B cell (primary cell): ENCODE measurements around the gene CHCHD6. TPM values are rescaled to one million over a fixed set of nuclear protein-coding genes. Genes with fewer than 3 reads are reported as not detected.

Experiments
- ATAC-seq: fragments of 200-7000 bp; cut with Tn5 transposase; one replicate; pipeline ENCODE4 v1.10.0; 2021; ENCODE audit warnings: low read depth, mild to moderate bottlenecking, moderate number of reproducible peaks, moderate library complexity
- CTCF ChIA-PET: fragments of 350-600 bp; sonication (Branson Sonifier 250); formaldehyde crosslinking; loops from one replicate; lab custom pipeline; 2021; ENCODE audit warnings: antibody characterized with exemption, inconsistent platforms; lab: Charles Lee
- POLR2A ChIA-PET: fragments of 350-600 bp; sonication (Branson Sonifier 250); formaldehyde crosslinking; loops from one replicate; lab custom pipeline; 2021; ENCODE audit warnings: antibody characterized with exemption; lab: Charles Lee
- DNase-seq: peaks from one replicate; pipeline ENCODE4 v3.0.0; 2013
- H2AFZ ChIP-seq: 2 replicates; pipeline ENCODE4 v1.6.1; 2012; ENCODE audit warnings: mild to moderate bottlenecking, low read depth, low read length; ENCODE audit not compliant: insufficient read depth, poor library complexity, severe bottlenecking
- H3K27ac ChIP-seq, 2 donors: 1 replicate in 1 of 2; 2 replicates in 1 of 2; pipeline ENCODE4 v1.5.1; 2012 to 2013; ENCODE audit warnings: low read length in 2 of 2, mild to moderate bottlenecking in 2 of 2, moderate library complexity in 1 of 2
- H3K27me3 ChIP-seq, 4 experiments: fragments of 200-600 bp in 1 of 4; sonication (generic) in 1 of 4; replicated peaks in 1 of 4; 1 replicate in 2 of 4; 2 replicates in 2 of 4; pipeline versions ENCODE4 v1.6.1 to v1.7.0; 2013 to 2016; ENCODE audit warnings: low read length in 3 of 4, mild to moderate bottlenecking in 2 of 4, mixed read lengths in 1 of 4, moderate library complexity in 1 of 4; ENCODE audit not compliant: insufficient read depth in 4 of 4, control insufficient read depth in 3 of 4; ENCODE audit errors: control extremely low read depth in 1 of 4
- H3K36me3 ChIP-seq, 2 experiments: replicated peaks in 1 of 2; 1 replicate in 1 of 2; 2 replicates in 1 of 2; pipeline versions ENCODE4 v1.6.1 to v1.7.1; 2013; ENCODE audit warnings: low read length in 1 of 2; ENCODE audit not compliant: insufficient read depth in 2 of 2, control insufficient read depth in 1 of 2; ENCODE audit errors: control extremely low read depth in 1 of 2, extremely low read depth in 1 of 2
- H3K4me1 ChIP-seq, 2 donors: fragments of 200-600 bp in 1 of 2; sonication (generic) in 1 of 2; 1 replicate in 1 of 2; 2 replicates in 1 of 2; pipeline versions ENCODE4 v1.5.1 to v1.6.1; 2013 to 2017; ENCODE audit warnings: low read length in 2 of 2; ENCODE audit not compliant: control insufficient read depth in 2 of 2, insufficient read depth in 2 of 2
- H3K4me2 ChIP-seq: replicated peaks from 2 replicates; pipeline ENCODE3; 2012; ENCODE audit warnings: mild to moderate bottlenecking, low read depth, low read length; ENCODE audit not compliant: poor library complexity, severe bottlenecking
- H3K4me3 ChIP-seq, 5 experiments: fragments of 200-600 bp in 1 of 5; sonication (generic) in 1 of 5; 1 replicate in 3 of 5; 2 replicates in 2 of 5; pipeline versions ENCODE4 v1.5.1 to v1.7.0; 2011 to 2016; ENCODE audit warnings: low read length in 4 of 5, mild to moderate bottlenecking in 4 of 5, low read depth in 2 of 5, control low read depth in 1 of 5, moderate library complexity in 1 of 5; ENCODE audit not compliant: insufficient read depth in 1 of 5; ENCODE audit errors: control extremely low read depth in 1 of 5, extremely low read depth in 1 of 5
- H3K79me2 ChIP-seq: fragments of 200-600 bp; sonication (generic); one replicate; pipeline ENCODE4 v1.6.0; 2016; ENCODE audit warnings: low read length; ENCODE audit not compliant: control insufficient read depth, insufficient read depth
- H3K9ac ChIP-seq: fragments of 200-600 bp; sonication (generic); 2 replicates; pipeline ENCODE4 v1.6.1; 2017; ENCODE audit warnings: mild to moderate bottlenecking, low read length, moderate library complexity
- H3K9me3 ChIP-seq, 3 donors: one replicate each; pipeline versions ENCODE4 v1.6.1 to v1.7.1; 2013; ENCODE audit warnings: low read length in 2 of 3; ENCODE audit not compliant: control insufficient read depth in 2 of 3, insufficient read depth in 1 of 3; ENCODE audit errors: control extremely low read depth in 1 of 3
- H4K20me1 ChIP-seq: 2 replicates; pipeline ENCODE4 v1.6.0; 2012; ENCODE audit warnings: mild to moderate bottlenecking, low read length; ENCODE audit not compliant: insufficient read depth, control insufficient read depth, poor library complexity, severe bottlenecking
- H3K27ac Mint-ChIP-seq: one replicate; pipeline ENCODE4 v1.8.0; 2021; ENCODE audit warnings: mixed read lengths
- H3K27me3 Mint-ChIP-seq: one replicate; pipeline ENCODE4 v1.8.0; 2021; ENCODE audit warnings: mixed read lengths
- H3K4me1 Mint-ChIP-seq: one replicate; pipeline ENCODE4 v1.8.0; 2021; ENCODE audit warnings: mixed read lengths
- H3K4me3 Mint-ChIP-seq: one replicate; pipeline ENCODE4 v1.8.0; 2021; ENCODE audit warnings: mixed read lengths
- H3K9me3 Mint-ChIP-seq: one replicate; pipeline ENCODE4 v1.8.0; 2022; ENCODE audit warnings: mixed read lengths; ENCODE audit not compliant: insufficient read depth
- CTCF ChIP-seq: fragments of 200-600 bp; IDR thresholded peaks from one replicate; pipeline ENCODE4 v1.8.0; 2022; ENCODE audit warnings: antibody characterized with exemption, mild to moderate bottlenecking
- EZH2 ChIP-seq: IDR thresholded peaks from 2 replicates; pipeline ENCODE4 v1.6.1; 2012; ENCODE audit warnings: borderline replicate concordance, low read depth, mild to moderate bottlenecking, moderate library complexity, low read length; ENCODE audit not compliant: insufficient read depth, poor library complexity, severe bottlenecking
- WGBS: methylation state at CpG from one replicate; pipeline ENCODE4 v1.1.5; 2013; ENCODE audit warnings: missing lambda C conversion rate; ENCODE audit not compliant: insufficient coverage; 5-methylcytosine and 5-hydroxymethylcytosine counted together
- intact Hi-C: fragments of 100-400 bp; cut with micrococcal nuclease; formaldehyde crosslinking; loops from one replicate; pipeline ENCODE4 v1.10.0; 2022
- polyA plus RNA-seq: library from polyadenylated mRNA; depleted of rRNA; stranded (reverse); fragments of >200 nt; gene quantifications from 2 replicates; pipeline ENCODE4 v1.2.3, GENCODE V29; 2012
- total RNA-seq, 2 donors: library from RNA; stranded (reverse); fragments of 120-200 nt in 1 of 2; gene quantifications; 1 replicate in 1 of 2; 2 replicates in 1 of 2; pipeline versions ENCODE4 v1.2.3 to v1.2.4, GENCODE V29; 2013 to 2022

Gene CHCHD6
- total and polyA plus RNA-seq, 2 donors (not counting 1 experiment from before 2014, with no cell fraction given): 8.0 to 13.5 TPM

- H3K4me1 ChIP-seq: no peaks in the 10 kb centered on the region
- no peak for TF ChIP-seq CTCF
- no peak for TF ChIP-seq EZH2
- intact Hi-C loops: no loop called here
- DNase-seq (no peak), ATAC-seq (no peak)
- no peaks in the 10 kb centered on the region for H3K4me1 Mint-ChIP-seq
- CTCF ChIA-PET: no interaction called here
- no peaks in the 10 kb centered on the region for H3K9me3 ChIP-seq
- H3K4me3 ChIP-seq: no peak overlapping the region
- no peak overlapping the region for H3K4me2 ChIP-seq
- H3K9me3 Mint-ChIP-seq: no peaks in the 10 kb centered on the region
- no peak overlapping the region for H3K27ac ChIP-seq
- WGBS: 98% methylated on average over 12 of the region's 13 CpGs
- peaks cover 0 to 4% (median 0%) of the 10 kb centered on the region in 4 experiments for H3K27me3 ChIP-seq
- POLR2A ChIA-PET: no interaction called here
- H4K20me1 ChIP-seq: no peaks in the 10 kb centered on the region
- no peak overlapping the region for H3K4me3 Mint-ChIP-seq
- H3K9ac ChIP-seq: no peak overlapping the region
- H3K27ac Mint-ChIP-seq: no peak overlapping the region
- H3K36me3 ChIP-seq: no peaks in the 10 kb centered on the region
- peaks cover 13% of the 10 kb centered on the region for H3K27me3 Mint-ChIP-seq
- H2AFZ ChIP-seq: no peak overlapping the region
- H3K79me2 ChIP-seq: no peaks in the 10 kb centered on the region
These were observed 228.3 kb downstream of the CHCHD6 start for GRCh38 chr3:126932188-126932931.

- intact Hi-C loops: no loop called here
- H3K4me3 ChIP-seq: no peak overlapping the region
- Mint-ChIP-seq H3K4me3 (no peak overlapping the region), H3K9me3 (no peaks in the 10 kb centered on the region), H3K27me3 (peaks cover 2% of the 10 kb centered on the region), H3K4me1 (no peaks in the 10 kb centered on the region), H3K27ac (no peak overlapping the region)
- H3K27me3 ChIP-seq: no peaks in the 10 kb centered on the region
- no peak overlapping the region for H3K9ac ChIP-seq
- no peaks in the 10 kb centered on the region for H4K20me1 ChIP-seq
- no peak for DNase-seq
- no peaks in the 10 kb centered on the region for H3K9me3 ChIP-seq
- no peak for TF ChIP-seq CTCF
- TF ChIP-seq EZH2: no peak
- no peaks in the 10 kb centered on the region for H3K79me2 ChIP-seq
- no peak overlapping the region for H3K4me2 ChIP-seq
- POLR2A ChIA-PET: interaction anchor here (0.5 kb wide), 1 partner anchor 602 kb away, joined by 4 read pairs; no protein-coding TSS in a partner anchor
- ATAC-seq: no peak
- no peak overlapping the region for H3K27ac ChIP-seq
- H3K36me3 ChIP-seq: no peaks in the 10 kb centered on the region
- H3K4me1 ChIP-seq: no peaks in the 10 kb centered on the region
- WGBS: no CpG with 5 or more reads among the region's 4 CpGs
- CTCF ChIA-PET: no interaction called here
- no peak overlapping the region for H2AFZ ChIP-seq
These were observed 230.0 kb downstream of the CHCHD6 start for GRCh38 chr3:126934031-126934531.
